Inflammatory macrophage (primary cell): ENCODE measurements around the gene FKTN.
"Not testable (repeated sequence)": the region's sequence is repeated elsewhere in the genome, so short reads cannot be mapped to it uniquely, and the experiment has no call there.

Experiments used
- DNase-seq, 2 donors: peaks; one replicate each; pipeline ENCODE4 v3.0.0-alpha.2; 2020 to 2022
- total RNA-seq, 18 experiments: gene quantifications; one replicate each; lab custom pipeline; 2026; ENCODE audit warnings: mixed read lengths in 6 of 18, inconsistent platforms in 2 of 18; lab: John Stamatoyannopoulos, UW

The FKTN gene
- total RNA-seq, result 17.3 to 44.1 (median 31.3) reads per million in 18 experiments

DNA sequence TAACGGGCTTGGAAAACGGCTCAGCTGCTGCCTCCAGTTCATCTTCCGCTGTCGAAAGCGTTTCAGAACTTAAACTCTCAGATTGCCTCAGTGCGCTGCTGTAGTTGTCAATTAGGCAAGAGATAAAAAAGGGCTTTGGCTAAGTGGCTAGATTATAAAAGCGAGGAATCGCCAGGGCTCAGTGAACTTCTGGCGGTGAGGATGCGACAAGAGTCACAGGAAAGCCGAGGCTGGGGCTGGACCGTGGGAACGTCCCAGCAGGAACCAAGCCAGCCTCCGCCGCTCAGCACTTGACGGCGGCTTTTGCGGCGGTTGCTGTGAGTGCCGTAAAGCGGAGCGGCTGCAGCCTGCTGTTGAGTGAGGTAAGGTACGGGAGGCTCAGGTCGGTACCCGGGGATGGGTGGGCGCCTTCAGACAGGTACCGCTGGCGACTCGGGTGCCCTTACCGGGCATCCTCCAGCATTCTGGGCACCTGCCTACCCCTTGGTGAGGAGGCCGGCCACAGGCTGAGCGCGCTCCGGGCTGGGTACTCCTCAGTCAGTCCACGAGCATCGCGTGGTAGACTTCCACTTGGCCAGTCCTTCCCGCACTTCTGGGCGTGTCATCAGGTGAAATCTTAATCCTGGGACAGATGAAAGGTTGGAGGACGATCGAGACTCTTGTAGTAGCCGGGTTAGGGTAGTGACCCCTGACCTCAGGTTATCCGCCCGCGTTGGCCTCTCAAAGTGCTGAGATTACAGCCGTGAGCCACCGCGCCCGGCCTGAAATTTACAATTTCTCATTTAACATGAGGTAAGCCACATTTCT lies at the start of gene FKTN:
Gene FKTN, plus strand, starts transcription at position 328 of the 807 bp plus-strand sequence. CDS start 16,902 bp downstream, outside the sequence.
- DNase-seq, result peak; percentile 77 to 86

DNA sequence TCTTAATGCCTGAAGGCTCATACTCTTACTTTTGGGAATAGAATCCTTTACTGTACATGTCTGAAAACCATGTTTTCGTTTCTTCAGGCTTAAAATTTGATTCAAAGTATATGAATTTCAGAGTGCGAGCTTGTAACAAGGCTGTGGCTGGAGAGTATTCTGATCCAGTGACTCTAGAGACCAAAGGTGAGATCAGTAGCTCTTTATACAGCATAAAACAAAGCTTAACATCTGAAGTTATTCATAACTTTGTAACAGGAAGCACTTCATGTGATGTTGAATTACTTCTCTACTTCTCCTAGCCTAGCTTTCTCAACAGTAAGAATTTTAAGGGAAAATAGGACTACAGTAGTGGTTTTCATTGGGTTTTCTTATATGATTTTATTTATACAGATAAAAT lies 49.4 kb upstream of the FKTN start:
- peak in 1 of 2 donors; percentile 28 for DNase-seq

DNA sequence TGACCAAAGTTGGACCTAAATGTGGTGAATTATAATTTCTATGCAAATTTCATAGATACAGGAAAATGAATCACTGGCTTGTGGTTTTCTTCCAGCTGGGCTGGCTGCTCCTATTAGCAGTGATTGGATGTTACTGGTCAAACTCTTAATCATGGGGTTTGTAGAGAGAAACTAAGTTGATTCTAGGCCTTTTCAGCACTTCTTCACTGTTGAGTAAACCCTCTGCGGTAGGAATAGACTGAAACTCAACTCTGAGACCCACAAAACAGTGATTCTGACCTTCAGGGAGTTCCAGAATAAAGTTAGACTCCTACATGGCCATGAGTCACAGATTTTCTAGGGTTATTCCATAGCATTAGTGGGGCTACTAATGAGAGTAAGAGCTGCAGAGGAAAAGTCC lies 47.9 kb upstream of the FKTN start:
- peak; percentile 33 to 36 for DNase-seq

DNA sequence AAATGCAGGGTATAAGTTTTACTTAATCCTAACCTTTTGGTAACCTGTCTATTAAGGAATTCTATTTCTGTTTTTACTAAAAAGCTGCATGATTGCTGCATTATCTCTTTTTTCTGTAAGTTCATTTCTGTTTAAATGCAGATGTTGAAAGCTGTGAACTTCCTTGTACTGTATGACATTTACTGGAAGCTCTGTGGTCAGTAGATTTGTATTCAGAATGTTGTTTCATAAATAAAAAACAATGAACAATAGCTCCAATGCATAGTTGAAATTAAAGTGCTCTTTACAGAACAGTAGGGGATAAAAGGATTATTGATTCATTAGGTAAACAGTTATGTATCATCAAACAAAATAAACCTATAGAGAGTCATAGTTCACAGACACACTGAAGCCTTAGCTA lies 46.5 kb upstream of the FKTN start:
- peak; percentile 8 to 57 for DNase-seq

DNA sequence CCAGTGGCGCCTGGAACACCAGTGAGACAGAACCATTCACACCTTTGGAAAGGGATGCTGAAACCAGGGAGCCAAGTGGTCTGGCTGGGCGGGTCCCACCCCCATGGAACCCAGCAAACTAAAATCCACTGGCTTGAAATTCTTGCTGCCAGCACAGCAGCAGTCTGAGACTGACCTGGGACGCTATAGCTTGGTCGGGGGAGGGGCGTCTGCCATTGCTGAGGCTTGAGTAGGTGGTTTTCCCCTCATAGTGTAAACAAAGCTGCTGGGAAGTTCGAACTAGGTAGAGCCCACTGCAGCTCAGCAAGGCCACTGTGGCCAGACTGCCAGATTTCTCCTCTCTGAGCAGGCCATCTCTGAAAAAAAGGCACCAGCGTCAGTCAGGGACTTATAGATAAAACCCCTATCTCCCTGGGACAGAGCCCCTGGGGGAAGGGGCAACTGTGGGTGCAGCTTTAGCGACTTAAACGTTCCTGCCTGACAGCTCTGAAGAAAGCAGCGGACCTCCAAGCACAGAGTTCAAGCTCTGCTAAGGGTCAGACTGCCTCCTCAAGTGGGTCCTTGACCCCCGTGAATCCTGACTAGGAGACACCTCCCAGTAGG lies 42.0 kb upstream of the FKTN start:
- no peak for DNase-seq

DNA sequence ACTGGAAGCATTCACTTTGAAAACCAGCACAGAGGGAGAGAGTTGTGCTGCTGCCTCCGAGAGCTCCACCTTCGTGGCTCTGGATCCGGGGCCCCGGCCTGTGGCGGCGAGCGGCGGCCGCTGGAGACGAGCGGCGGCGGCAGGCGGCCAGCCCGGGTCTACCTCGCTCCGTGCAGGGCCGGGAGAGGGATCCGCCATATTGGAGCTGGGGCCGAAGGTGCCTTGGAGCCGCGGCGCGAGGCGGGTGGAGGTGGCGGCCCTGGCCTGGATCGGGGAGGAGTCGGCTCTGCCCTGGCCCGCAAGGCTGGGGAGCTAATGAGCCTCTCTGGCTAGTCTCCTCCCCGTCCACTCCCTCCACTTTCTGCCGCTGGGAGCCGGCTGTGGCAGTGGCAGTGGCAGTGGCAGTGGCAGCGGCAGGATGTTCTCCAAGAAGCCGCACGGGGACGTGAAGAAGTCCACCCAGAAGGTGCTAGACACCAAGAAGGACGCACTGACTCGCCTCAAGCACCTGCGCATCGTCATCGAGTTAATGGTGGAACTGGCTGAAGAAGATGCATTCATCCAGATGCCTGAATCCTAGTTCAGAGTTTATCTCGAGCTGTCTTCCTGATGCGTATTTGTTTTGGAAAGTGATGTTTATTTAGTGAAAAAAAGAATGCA lies 38.1 kb upstream of the FKTN start:
- DNase-seq, result peak in 1 of 2 donors; percentile 8

DNA sequence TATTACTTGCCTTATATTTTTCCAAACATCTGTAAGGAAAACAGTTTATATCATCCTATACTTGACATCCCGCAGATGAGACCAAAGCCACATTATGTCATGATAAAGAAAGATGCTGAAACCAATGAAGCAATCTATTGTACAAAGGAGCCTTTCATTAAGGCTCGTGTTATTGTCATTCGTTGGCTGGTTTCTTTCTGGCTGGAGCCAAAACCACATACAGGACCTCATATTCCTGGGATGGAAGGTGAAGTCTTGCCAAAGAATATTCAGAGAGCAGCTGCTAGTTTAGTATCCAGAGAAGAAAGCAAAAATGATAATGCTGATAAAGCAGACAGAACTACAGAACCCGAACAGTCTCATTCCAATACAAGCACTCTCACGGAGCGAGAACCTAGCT lies 36.9 kb upstream of the FKTN start:
- DNase-seq, result not testable (repeated sequence)

DNA sequence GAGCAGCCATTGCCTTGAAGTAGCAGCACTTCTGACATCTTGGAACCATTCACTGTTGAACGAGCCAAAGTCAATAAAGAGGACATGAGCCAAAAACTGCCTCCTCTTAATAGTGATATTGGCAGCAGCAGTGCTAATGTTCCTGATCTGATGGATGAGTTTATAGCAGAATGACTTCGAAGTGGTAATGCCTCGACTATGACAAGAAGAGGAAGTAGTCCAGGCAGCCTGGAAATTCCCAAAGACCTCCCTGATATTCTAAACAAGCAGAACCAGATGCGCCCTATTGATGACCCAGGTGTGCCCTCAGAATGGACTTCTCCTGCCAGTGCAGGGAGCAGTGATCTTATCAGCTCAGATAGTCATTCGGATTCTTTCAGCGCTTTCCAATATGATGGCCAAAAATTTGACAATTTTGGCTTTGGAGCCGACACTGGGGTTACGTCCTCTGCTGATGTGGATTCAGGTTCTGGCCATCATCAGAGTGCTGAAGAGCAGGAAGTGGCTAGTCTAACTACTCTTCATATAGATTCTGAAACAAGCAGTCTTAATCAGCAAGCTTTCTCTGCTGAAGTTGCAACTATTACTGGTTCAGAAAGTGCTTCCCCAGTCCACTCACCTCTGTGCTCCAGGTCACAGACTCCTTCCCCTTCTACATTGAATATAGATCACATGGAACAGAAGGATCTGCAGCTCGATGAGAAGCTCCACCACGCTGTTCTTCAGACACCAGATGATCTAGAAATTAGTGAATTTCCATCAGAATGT lies 35.1 kb upstream of the FKTN start:
- DNase-seq, result not testable (repeated sequence)

DNA sequence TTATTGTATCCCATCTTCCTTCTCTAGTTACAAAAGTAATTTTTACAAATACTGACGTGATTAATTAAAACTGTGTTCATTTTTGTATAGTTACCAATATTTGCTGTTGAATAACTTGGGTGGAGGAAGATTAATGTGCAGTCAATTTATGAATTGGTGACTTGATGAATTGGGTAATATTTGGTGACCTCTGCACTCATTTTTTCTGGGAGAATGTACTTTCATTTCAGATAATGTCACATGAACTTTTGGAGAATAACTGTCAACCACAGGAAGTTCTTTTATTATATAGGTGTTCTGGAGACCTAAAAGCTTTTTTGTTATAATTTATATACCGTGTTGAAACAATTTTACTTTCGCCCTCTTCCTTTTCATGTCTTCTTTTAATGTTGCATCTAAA lies 26.4 kb upstream of the FKTN start:
- no peak for DNase-seq

DNA sequence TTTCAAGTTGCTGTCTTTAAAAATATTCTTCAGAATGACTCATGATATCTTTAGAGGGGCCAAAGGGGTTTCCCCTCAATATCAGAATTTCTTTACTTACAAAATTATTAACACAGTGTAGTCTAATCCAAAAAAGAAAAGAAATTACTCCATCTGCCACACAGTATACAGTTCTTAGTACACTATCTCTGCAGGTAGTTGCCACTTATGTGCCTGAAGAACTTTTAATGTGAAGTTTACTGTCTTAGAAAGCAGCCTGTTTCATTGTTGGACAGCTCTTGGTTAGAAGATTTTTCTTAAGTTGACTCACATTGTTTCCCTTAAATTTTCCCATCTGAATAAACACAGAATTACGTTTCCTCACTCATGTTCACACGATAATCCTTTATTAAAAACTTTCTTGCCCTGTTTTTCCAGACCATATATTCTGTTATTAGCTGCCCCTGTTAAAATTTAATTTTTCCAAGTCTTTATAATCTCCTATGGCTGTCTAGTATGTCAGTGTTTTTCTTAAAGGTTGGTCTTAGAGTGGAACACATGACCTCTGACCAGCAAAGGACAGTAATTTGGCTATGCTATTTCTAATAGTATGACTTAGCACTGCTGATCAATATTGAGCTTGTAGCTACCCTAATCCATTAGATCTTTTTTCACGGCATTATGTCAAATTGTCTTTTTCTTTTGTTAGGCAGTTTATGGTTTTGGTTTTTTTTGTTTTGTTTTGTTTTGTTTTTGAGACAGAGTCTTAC lies 21.8 kb upstream of the FKTN start:
- DNase-seq, result no peak

DNA sequence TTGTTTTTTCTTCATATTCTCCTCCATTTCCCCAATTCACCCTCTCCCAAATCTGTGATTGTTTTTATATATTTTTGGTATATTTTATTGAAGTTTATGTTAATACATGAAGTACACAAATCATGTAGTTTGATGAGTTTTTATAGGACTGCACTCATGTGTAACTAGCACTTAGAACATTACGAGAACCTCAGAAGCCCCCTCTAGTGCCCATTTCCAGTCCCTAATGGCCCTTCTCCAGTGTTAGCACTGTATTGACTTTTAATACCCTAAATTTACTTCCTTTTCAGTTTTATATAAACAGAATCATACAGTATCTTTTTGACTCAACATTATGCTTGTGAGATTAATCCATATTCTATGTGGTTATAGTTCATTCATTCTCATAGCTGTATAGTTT lies 18.5 kb upstream of the FKTN start:
- DNase-seq, result peak in 1 of 2 donors; percentile 3

DNA sequence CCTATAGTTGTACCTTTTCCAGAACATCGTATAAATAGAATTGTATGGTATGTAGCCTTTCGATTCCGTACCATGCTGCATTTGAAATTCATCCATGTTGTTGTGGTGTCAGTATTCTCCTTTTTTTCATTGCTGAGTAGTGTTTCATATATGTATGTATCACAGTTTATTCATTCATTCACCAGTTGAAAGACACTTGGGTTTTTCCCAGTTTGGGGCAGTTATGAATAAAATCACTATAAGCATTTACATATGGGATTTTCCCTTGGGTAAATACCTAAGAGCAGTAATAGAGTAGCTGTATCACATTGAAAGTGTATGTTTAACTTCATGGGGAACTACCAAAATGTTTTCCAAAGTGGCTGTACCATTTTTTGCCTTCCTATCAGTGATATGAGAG lies 16.1 kb upstream of the FKTN start:
- DNase-seq, result no peak

DNA sequence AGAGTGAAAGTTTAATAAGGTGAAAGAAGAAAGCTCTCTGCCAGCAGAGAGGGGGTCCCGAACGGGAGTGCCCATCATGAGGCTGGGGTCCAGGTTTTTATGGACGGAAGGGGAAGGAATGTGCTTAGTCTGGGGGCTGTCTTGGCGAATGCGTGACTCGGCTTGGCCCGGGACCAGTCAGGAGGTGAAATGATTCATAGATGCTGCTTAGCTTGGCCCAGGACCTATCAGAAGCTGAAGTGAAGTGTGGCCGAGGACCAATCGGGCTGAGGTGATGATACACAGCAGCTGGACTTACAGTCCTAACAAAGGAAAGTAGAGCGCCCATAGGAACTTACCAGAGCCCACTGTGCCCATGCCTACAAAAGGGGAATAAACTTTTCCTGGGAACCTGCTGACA lies 3.9 kb upstream of the FKTN start:
- no peak for DNase-seq

DNA sequence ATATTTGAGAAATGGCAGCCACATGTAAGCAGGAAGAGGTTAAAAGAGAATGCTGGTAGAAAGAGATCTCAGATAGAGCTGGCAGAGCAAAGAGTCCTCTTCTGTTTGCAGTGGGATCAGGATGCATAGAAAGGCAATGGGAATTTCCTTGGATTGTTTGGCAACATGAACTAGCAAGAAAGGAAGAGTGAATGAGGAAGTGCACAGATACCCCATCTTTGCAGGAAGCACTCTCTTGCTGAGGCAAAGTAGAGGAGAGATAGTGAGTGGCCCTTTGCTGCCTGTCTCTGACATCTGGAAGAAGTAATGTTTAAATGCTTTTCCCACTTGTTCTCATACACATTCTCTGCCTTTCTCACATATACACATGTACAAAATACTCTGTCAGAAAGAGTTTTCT lies 14.5 kb downstream of the FKTN start:
- DNase-seq, result no peak

DNA sequence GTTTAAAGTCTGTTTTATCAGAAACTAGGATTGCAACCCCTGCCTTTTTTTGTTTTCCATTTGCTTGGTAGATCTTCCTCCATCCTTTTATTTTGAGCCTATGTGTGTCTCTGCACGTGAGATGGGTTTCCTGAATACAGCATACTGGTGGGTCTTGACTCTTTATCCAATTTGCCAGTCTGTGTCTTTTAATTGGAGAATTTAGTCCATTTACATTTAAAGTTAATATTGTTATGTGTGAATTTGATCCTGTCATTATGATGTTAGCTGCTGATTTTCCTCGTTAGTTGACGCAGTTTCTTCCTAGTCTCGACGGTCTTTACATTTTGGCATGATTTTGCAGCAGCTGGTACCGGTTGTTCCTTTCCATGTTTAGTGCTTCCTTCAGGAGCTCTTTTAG lies 22.0 kb downstream of the FKTN start:
- DNase-seq, result not testable (repeated sequence)

DNA sequence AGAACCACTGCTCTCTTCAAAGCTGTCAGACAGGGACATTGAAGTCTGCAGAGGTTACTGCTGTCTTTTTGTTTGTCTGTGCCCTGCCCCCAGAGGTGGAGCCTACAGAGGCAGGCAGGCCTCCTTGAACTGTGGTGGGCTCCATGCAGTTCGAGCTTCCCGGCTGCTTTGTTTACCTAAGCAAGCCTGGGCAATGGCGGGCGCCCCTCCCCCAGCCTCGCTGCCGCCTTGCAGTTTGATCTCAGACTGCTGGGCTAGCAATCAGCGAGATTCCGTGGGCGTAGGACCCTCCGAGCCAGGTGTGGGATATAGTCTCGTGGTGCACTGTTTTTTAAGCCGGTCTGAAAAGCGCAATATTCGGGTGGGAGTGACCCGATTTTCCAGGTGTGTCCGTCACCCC lies 23.6 kb downstream of the FKTN start:
- not testable (repeated sequence) for DNase-seq

DNA sequence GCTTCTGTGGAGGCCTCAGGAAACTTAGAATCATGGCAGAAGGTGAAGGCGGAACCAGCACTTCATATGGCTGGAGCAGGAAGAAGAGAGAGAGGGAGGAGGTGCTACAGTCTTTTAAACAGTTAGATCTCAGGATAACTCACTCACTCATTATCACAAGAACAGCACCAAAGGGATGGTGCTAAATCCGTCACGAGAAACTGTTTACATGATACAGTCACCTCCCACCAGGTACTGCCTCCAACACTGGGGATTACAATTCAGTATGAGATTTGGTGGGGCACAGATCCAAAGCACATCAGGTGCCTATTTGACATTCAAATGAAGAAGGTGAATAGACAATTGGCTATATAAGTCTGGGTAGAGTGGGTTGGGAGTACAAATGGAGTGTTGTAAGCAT lies 35.2 kb downstream of the FKTN start:
- no peak for DNase-seq

DNA sequence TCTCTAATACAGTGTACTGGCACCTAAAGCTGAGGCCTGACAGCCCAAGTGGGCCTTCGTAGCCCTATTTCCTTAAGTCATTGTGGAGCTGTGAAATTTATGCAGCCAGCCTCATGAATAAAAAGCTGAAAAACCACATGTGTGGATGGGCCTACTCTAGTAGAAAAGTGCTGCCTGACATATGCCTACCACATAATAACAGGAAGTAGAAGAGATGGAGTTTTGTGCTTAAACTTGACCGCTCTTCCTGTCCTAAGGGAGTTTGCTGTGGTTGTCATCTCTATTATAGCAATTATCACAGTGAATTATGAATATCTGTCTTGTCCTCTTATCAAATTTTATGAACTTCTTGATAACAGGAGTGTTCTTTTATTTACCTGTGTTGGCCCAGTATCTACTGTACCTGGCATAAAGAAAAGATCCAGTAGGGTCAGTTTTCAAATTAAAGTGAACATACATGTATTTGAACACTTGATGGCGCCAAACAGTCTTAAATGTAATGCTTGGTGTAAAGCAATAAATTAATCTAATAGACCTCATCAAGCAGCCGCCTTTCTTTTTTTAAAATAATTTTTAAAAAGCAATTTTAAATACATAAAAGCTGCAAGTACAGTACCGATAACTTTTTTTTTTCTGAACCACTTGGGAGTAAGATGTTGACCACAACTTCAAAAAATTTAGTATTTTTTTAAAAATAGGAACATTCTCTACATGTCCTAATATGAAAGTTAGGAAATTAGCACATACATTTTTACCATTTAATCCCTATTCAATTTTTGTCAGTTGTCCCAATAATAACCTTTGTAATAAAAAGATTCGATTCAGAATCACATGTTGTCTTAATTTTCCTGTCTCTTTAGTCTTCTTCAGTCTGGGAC lies 51.0 kb downstream of the FKTN start:
- peak; percentile 7 to 54 for DNase-seq

DNA sequence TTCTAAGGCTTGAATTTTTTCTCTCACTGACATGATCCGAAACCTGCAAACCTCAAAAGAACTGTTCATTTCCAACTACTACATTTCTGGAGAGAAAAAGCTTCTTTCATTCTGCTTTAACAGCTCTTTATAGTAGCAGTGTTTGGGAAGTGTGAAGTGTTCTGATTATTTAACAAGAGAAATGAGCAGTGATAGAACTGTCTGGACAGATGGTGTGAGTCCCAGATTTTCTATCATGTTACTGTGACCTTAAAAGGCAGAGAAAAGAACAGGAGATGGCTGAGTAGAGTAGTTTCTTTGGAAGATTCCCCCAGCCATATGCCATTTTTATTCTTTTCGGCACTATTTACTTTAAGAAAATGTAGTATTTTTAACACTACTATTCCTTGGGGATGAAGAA lies 63.1 kb downstream of the FKTN start:
- DNase-seq, result no peak

DNA sequence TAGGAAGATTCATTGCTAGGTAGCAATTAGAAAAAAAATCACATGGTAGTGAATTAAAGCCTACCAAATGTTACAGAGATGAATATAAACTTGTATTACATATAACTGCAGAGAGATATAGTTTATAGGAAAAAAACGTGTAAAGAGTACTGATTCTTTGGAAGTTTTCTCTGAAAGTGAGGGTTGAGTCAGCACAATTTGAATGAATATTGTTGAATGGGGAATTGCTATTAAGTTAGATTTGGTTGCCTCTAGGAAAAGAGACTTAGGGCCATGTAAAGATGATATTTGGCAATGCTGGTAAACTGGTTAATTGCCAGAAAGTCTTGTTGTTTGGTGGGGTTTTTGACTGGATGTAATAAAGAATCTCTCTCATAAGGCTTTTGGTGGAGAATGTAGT lies 67.2 kb downstream of the FKTN start:
- no peak for DNase-seq

DNA sequence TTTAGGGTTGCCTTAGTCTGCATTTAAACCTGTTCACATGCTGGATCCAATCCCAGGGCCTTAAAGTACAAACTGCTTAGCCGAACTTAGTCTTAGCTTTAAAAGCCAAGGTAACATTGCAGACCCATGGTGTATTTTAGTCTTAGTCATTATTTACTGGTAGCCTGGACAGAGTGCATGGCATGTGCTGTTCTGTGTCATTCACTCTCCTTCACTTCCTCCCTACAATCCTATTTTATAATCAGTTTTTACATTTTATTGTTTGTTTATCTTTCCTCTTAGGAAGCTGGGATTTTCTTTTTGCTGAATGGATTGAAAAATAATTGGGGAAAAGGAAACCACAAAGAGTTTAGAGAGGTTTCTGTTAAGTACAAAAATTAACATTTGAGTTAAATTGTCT lies 74.9 kb downstream of the FKTN start:
- no peak for DNase-seq
